T-helper 17 cell (primary cell): ENCODE measurements around the gene SH3BP4. TPM values are rescaled to one million over a fixed set of nuclear protein-coding genes. Genes with fewer than 3 reads are reported as not detected.

Source experiments
- ATAC-seq: fragments of 150-1000 bp; cut with Tn5 transposase; 2 replicates; pipeline ENCODE4 v1.10.0; 2021; ENCODE audit warnings: mild to moderate bottlenecking, moderate library complexity
- DNase-seq, 3 donors: peaks; one replicate each; pipeline versions ENCODE4 v3.0.0 to v3.0.0-alpha.2; 2020 to 2021
- H3K9me3 ChIP-seq: one replicate; pipeline ENCODE4 v1.7.0; 2013; ENCODE audit warnings: low read length, mild to moderate bottlenecking; ENCODE audit not compliant: control insufficient read depth, poor library complexity, severe bottlenecking
- H3K27ac Mint-ChIP-seq: one replicate; pipeline ENCODE4 v1.8.0; 2022; ENCODE audit warnings: mild to moderate bottlenecking, moderate library complexity, mixed read lengths
- H3K27me3 Mint-ChIP-seq: one replicate; pipeline ENCODE4 v1.8.0; 2022; ENCODE audit warnings: mixed read lengths
- H3K36me3 Mint-ChIP-seq: one replicate; pipeline ENCODE4 v1.8.0; 2022; ENCODE audit warnings: low read depth, mixed read lengths
- H3K4me1 Mint-ChIP-seq: one replicate; pipeline ENCODE4 v1.8.0; 2022; ENCODE audit warnings: mild to moderate bottlenecking, mixed read lengths
- H3K4me3 Mint-ChIP-seq: one replicate; pipeline ENCODE4 v1.8.0; 2022; ENCODE audit warnings: mild to moderate bottlenecking, moderate library complexity, mixed read lengths
- total RNA-seq, 4 donors: library from RNA in 2 of 4; stranded (reverse) in 2 of 4; gene quantifications; one replicate each; pipeline ENCODE4 v1.2.3 and lab custom pipeline; 2022 to 2026

The SH3BP4 gene
- total RNA-seq, 2 donors from 2014 or later: 0.15 to 0.94 TPM

DNA sequence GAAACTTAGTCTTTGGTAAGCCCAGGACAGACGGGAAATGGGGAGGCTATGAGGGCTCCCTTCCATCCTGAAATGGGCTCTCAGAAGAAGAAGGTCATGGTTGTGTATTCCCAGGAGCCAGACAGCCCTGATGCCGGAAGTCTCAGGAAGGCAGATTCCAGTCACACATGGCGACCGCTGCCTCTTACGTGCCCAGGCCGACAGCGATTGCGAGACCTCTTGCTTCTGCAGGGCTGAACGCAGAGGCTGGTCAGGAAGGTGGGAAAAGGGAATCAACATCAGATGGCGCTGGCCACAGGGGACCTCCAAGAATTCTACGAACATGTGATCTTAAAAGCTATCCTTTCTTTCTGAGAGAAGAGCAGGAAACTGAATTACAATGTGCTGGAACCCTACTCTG, 22.8 kb upstream of the SH3BP4 start:
- H3K9me3 ChIP-seq: no peaks in the 10 kb centered on the region
- no peaks in the 10 kb centered on the region for H3K36me3 Mint-ChIP-seq
- H3K4me3 Mint-ChIP-seq: no peak overlapping the region
- H3K27ac Mint-ChIP-seq: no peak overlapping the region
- no peaks in the 10 kb centered on the region for H3K4me1 Mint-ChIP-seq
- no peak for DNase-seq
- ATAC-seq: no peak
- peaks cover 11% of the 10 kb centered on the region for H3K27me3 Mint-ChIP-seq

GRCh38 chr2:234930397-234930796, 21.4 kb upstream of the SH3BP4 start:
- no peak for ATAC-seq
- Mint-ChIP-seq H3K27me3 (peaks cover 18% of the 10 kb centered on the region), H3K27ac (no peak overlapping the region), H3K4me1 (no peaks in the 10 kb centered on the region), H3K4me3 (no peak overlapping the region), H3K36me3 (no peaks in the 10 kb centered on the region)
- DNase-seq: no peak
- no peaks in the 10 kb centered on the region for H3K9me3 ChIP-seq

- H3K9me3 ChIP-seq: no peaks in the 10 kb centered on the region
These were observed 20.4 kb upstream of the SH3BP4 start for GRCh38 chr2:234931371-234931770.

GRCh38 chr2:234932591-234933168, 19.1 kb upstream of the SH3BP4 start:
- no peaks in the 10 kb centered on the region for H3K9me3 ChIP-seq
- no peaks in the 10 kb centered on the region for H3K4me1 Mint-ChIP-seq
- no peak for DNase-seq
- H3K27me3 Mint-ChIP-seq: peaks cover 39% of the 10 kb centered on the region
- no peaks in the 10 kb centered on the region for H3K36me3 Mint-ChIP-seq
- H3K4me3 Mint-ChIP-seq: no peak overlapping the region
- H3K27ac Mint-ChIP-seq: no peak overlapping the region
- ATAC-seq: no peak

More at GRCh38 chr2:234931371-234931770, 20.4 kb upstream of the SH3BP4 start:
- Mint-ChIP-seq H3K4me1 (no peaks in the 10 kb centered on the region), H3K27ac (no peak overlapping the region), H3K27me3 (peaks cover 26% of the 10 kb centered on the region), H3K36me3 (no peaks in the 10 kb centered on the region), H3K4me3 (no peak overlapping the region)
- ATAC-seq (no peak), DNase-seq (no peak)

DNA sequence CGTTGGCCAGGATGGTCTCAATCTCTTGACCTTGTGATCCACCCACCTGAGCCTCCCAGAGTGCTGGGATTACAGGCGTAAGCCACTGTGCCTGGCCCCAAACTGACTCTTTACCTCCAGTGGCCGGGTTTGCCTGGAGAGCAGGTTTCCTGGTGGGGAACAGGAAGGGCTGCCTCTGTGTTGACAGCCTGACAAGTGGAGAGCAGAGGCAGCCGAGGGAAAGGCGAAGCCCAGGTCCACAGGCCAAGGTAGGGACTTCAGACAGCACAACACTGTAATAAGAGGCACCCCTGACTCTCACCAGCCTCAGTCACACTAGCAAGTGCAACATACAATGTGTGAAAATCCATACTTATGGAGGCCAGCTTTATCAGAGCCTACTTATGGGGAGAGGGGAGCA, 16.5 kb upstream of the SH3BP4 start:
- H3K9me3 ChIP-seq: no peaks in the 10 kb centered on the region
- H3K36me3 Mint-ChIP-seq: peaks cover 3% of the 10 kb centered on the region
- no peak overlapping the region for H3K27ac Mint-ChIP-seq
- DNase-seq (no peak), ATAC-seq (no peak)
- H3K27me3 Mint-ChIP-seq: peaks cover 46% of the 10 kb centered on the region
- no peak overlapping the region for H3K4me3 Mint-ChIP-seq
- H3K4me1 Mint-ChIP-seq: no peaks in the 10 kb centered on the region

DNA sequence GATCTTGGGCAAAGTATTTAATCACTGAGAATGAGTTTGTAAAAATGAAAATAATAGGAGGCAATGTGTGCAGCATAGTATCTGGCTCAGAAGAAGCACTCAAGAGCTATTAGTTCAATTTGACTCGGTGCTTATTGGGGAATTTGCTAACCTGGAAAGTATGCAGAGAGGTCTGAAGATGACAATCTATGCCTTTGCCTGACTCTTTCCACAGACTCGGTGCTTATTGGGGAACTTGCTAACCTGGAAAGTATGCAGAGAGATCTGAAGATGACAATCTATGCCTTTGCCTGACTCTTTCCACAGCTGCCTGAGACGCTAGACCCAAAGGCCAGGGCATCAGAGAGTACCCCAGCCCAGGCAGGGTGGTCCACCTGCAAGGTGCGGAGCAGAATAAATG, 12.2 kb upstream of the SH3BP4 start:
- H3K27ac Mint-ChIP-seq: no peak overlapping the region
- peaks cover 56% of the 10 kb centered on the region for H3K27me3 Mint-ChIP-seq
- H3K36me3 Mint-ChIP-seq: peaks cover 3% of the 10 kb centered on the region
- no peak overlapping the region for H3K4me3 Mint-ChIP-seq
- H3K9me3 ChIP-seq: no peaks in the 10 kb centered on the region
- ATAC-seq (no peak), DNase-seq (no peak)
- no peaks in the 10 kb centered on the region for H3K4me1 Mint-ChIP-seq

- Mint-ChIP-seq H3K4me3 (no peak overlapping the region), H3K27ac (no peak overlapping the region), H3K36me3 (peaks cover 3% of the 10 kb centered on the region), H3K27me3 (peaks cover 51% of the 10 kb centered on the region), H3K4me1 (no peaks in the 10 kb centered on the region)
- ATAC-seq (no peak), DNase-seq (no peak)
- H3K9me3 ChIP-seq: no peaks in the 10 kb centered on the region
These were observed 11.8 kb upstream of the SH3BP4 start for GRCh38 chr2:234939996-234940395.

- no peaks in the 10 kb centered on the region for H3K9me3 ChIP-seq
- H3K27me3 Mint-ChIP-seq: peaks cover 48% of the 10 kb centered on the region
- no peak overlapping the region for H3K4me3 Mint-ChIP-seq
- H3K27ac Mint-ChIP-seq: no peak overlapping the region
- peaks cover 3% of the 10 kb centered on the region for H3K36me3 Mint-ChIP-seq
- ATAC-seq (no peak), DNase-seq (no peak)
- H3K4me1 Mint-ChIP-seq: no peaks in the 10 kb centered on the region
These were observed 11.3 kb upstream of the SH3BP4 start for GRCh38 chr2:234940527-234940926.

- H3K9me3 ChIP-seq: no peaks in the 10 kb centered on the region
- DNase-seq (no peak), ATAC-seq (no peak)
- Mint-ChIP-seq H3K27ac (no peak overlapping the region), H3K4me1 (no peaks in the 10 kb centered on the region), H3K27me3 (peaks cover 50% of the 10 kb centered on the region), H3K36me3 (peaks cover 5% of the 10 kb centered on the region), H3K4me3 (no peak overlapping the region)
These were observed 6.4 kb upstream of the SH3BP4 start for GRCh38 chr2:234945339-234945873.

DNA sequence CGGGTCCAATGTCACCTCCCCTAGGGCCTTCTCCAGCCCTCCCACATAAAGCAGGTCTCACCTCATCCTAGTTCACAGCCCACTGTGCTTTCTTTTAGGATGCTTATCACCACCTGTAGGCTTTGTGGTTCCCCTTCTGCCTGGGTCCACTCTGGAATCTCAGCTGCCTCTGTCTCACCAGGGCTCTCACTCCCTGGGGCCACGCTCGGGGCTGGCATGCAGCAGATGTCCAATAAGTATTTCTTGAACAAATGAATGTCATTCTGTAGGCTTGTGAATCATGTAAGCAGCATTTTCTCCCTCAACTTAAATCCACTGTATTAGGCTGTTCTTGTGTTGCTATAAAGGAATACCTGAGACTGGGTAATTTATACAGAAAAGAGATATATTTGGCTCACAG, 4.3 kb upstream of the SH3BP4 start:
- H3K4me3 Mint-ChIP-seq: no peak overlapping the region
- ATAC-seq: no peak
- no peak for DNase-seq
- peaks cover 7% of the 10 kb centered on the region for H3K36me3 Mint-ChIP-seq
- H3K27me3 Mint-ChIP-seq: peaks cover 50% of the 10 kb centered on the region
- no peaks in the 10 kb centered on the region for H3K9me3 ChIP-seq
- peaks cover 3% of the 10 kb centered on the region for H3K4me1 Mint-ChIP-seq
- no peak overlapping the region for H3K27ac Mint-ChIP-seq

DNA sequence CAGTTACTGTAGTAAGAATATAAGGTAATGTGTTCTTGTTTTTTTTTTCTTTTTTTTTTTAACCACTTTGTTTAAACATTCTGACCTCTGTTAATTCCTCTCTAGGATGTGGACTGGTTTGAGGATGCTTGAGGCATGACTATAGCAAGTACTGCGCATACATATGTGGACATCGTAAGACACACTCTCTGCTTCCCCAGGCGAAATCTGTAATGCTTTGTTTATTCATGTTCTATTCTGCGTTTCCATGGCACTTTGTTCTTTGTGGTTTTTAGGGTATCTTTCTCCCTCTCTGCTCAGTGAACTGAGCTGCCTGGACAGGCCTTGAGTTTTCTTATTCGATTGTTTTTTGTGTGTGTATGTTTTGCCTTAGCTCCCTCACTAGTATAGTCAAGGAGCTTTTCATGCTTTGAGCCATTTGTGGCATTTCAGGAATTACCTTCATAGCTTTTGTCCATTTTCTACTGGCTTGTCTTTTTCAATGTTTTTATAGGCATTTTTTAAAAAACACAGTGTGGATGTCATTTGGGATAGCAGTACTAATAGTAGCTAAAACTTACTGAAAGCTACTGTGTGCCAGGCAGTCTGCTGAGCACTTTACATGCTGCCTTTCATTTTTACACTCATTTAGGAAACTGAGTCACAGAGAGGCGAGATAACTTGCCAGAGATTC, 1.9 kb upstream of the SH3BP4 start:
- H3K9me3 ChIP-seq: no peaks in the 10 kb centered on the region
- peaks cover 5% of the 10 kb centered on the region for H3K4me1 Mint-ChIP-seq
- no peak overlapping the region for H3K27ac Mint-ChIP-seq
- peak overlapping the region; percentile 83 for H3K4me3 Mint-ChIP-seq
- H3K36me3 Mint-ChIP-seq: peaks cover 7% of the 10 kb centered on the region
- ATAC-seq: no peak
- DNase-seq: no peak
- peaks cover 71% of the 10 kb centered on the region for H3K27me3 Mint-ChIP-seq

DNA sequence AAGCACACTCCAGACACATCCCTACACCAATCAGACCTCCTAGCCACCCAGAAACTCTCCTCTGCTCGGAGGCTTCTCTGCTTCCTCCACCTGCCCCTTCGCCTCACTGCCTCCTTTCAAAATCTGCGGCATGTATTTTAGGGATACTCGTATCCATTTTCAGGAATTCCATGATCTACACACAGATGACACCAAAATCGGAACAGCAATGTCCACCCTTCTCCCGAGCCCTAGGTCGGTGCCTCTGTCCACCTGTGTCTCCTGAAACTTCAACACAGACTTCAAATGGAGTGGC, 1.4 kb upstream of the SH3BP4 start:
- peaks cover 76% of the 10 kb centered on the region for H3K27me3 Mint-ChIP-seq
- H3K4me3 Mint-ChIP-seq: peak overlapping the region; percentile 83
- peak overlapping the region; percentile 37 for H3K27ac Mint-ChIP-seq
- ATAC-seq (no peak), DNase-seq (no peak)
- peaks cover 7% of the 10 kb centered on the region for H3K36me3 Mint-ChIP-seq
- peaks cover 5% of the 10 kb centered on the region for H3K4me1 Mint-ChIP-seq
- no peaks in the 10 kb centered on the region for H3K9me3 ChIP-seq

DNA sequence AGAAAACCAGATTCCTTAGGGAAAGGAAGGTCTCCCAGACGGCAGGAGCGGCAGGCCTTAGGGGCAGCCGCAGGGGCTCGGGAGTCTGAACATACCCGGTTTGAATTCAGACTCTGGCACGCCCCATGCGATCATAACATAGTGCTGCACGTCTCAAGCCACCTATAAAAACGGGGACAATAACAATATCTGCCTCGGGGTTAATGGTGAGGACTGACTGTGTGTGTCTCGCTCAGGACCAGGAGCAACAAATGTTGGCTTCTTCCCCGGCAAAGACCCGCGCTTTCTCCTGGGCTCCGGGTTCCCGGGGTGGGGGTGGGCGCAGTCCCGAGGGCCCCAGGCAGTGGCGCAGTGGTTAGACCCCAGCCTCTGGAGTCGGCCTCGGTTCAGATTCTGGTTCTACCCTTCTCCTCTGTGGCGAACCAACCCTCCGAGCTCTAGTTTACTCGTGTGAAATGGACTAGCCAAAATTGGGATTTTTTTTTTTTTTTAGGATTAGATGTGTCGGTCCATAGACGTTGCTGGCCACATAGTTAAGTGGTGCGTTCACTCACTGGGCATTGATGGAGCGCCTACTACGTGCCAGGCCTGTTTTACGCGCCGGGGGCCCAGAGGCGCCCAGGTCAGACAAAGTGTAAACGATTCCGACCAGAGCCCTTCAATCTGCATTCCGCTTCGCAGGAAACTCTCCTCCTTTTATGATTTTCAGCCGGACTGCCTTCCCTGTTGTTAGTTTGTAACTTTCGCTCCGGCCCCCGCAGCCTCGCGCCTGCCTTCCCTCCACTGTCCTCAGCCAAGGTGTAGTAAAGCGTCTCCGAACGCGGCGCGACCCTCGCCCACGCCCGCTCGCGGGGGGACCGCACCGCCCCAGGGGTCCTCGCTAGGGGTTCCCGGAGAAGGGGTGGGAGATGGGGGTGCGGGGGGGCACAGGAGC, 820 bp upstream of the SH3BP4 start:
- Mint-ChIP-seq H3K36me3 (peaks cover 7% of the 10 kb centered on the region), H3K27ac (peak overlapping the region; percentile 37), H3K27me3 (peaks cover 80% of the 10 kb centered on the region), H3K4me3 (peak overlapping the region; percentile 83), H3K4me1 (peaks cover 5% of the 10 kb centered on the region)
- ATAC-seq (no peak), DNase-seq (no peak)
- H3K9me3 ChIP-seq: no peaks in the 10 kb centered on the region
